ENCODE results near the gene HSD17B12. TPM values are rescaled to one million over a fixed set of nuclear protein-coding genes. Genes with fewer than 3 reads are reported as not detected.
A peak's percentile ranks its signal among the peaks of the same experiment; 100 is the strongest.

HSD17B12 gene
- total and polyA plus RNA-seq, 9 donors = 27.2 to 46.7 (median 31.6) TPM

GRCh38 chr11:43812471-43812870 is 131.9 kb downstream of the HSD17B12 start:
- Histone ChIP-seq H3K9me3 (replicated peaks; ENCODE audit: control insufficient read depth, low read depth, low read length) (no peaks in the 10 kb centered on the region), H3K36me3 (ENCODE audit: control insufficient read depth, insufficient read depth, low read length) (no peaks in the 10 kb centered on the region), H3K4me3 (ENCODE audit: low read length) (no peak overlapping the region), H3K27ac (ENCODE audit: low read length) (no peak overlapping the region), H3K27me3 (ENCODE audit: control insufficient read depth, insufficient read depth, low read length) (no peaks in the 10 kb centered on the region), H3K4me1 (ENCODE audit: control insufficient read depth, insufficient read depth, low read length) (no peaks in the 10 kb centered on the region)
- no peak for DNase-seq

- no peak for DNase-seq
- H3K9me3 ChIP-seq (replicated peaks; ENCODE audit: control insufficient read depth, low read depth, low read length) = no peaks in the 10 kb centered on the region
- H3K36me3 ChIP-seq (ENCODE audit: control insufficient read depth, insufficient read depth, low read length) = peaks cover 2% of the 10 kb centered on the region
- no peak overlapping the region for H3K4me3 ChIP-seq (ENCODE audit: low read length)
- no CpG with 5 or more reads among the region's 1 CpG for WGBS (ENCODE audit: insufficient coverage)
- H3K27me3 ChIP-seq (ENCODE audit: control insufficient read depth, insufficient read depth, low read length) = no peaks in the 10 kb centered on the region
- no peaks in the 10 kb centered on the region for H3K4me1 ChIP-seq (ENCODE audit: control insufficient read depth, insufficient read depth, low read length)
- H3K27ac ChIP-seq (ENCODE audit: low read length) = no peak overlapping the region
These were observed 137.7 kb downstream of the HSD17B12 start for GRCh38 chr11:43818220-43818619.

- Histone ChIP-seq H3K27ac (ENCODE audit: low read length) (no peak overlapping the region), H3K27me3 (ENCODE audit: control insufficient read depth, insufficient read depth, low read length) (no peaks in the 10 kb centered on the region), H3K4me3 (ENCODE audit: low read length) (no peak overlapping the region), H3K4me1 (ENCODE audit: control insufficient read depth, insufficient read depth, low read length) (no peaks in the 10 kb centered on the region), H3K36me3 (ENCODE audit: control insufficient read depth, insufficient read depth, low read length) (peaks cover 2% of the 10 kb centered on the region), H3K9me3 (replicated peaks; ENCODE audit: control insufficient read depth, low read depth, low read length) (no peaks in the 10 kb centered on the region)
- 90% methylated on average over 2 of the region's 2 CpGs for WGBS (ENCODE audit: insufficient coverage)
- no peak for DNase-seq
These were observed 139.4 kb downstream of the HSD17B12 start for GRCh38 chr11:43819926-43820325.

- Histone ChIP-seq H3K27ac (ENCODE audit: low read length) (no peak overlapping the region), H3K4me3 (ENCODE audit: low read length) (no peak overlapping the region), H3K36me3 (ENCODE audit: control insufficient read depth, insufficient read depth, low read length) (peaks cover 2% of the 10 kb centered on the region), H3K27me3 (ENCODE audit: control insufficient read depth, insufficient read depth, low read length) (no peaks in the 10 kb centered on the region), H3K9me3 (replicated peaks; ENCODE audit: control insufficient read depth, low read depth, low read length) (no peaks in the 10 kb centered on the region), H3K4me1 (ENCODE audit: control insufficient read depth, insufficient read depth, low read length) (no peaks in the 10 kb centered on the region)
- no peak for DNase-seq
- WGBS (ENCODE audit: insufficient coverage) = 100% methylated on average over 2 of the region's 6 CpGs
These were observed 142.8 kb downstream of the HSD17B12 start for GRCh38 chr11:43823316-43823715.

GRCh38 chr11:43823851-43824250 is 143.3 kb downstream of the HSD17B12 start:
- Histone ChIP-seq H3K9me3 (replicated peaks; ENCODE audit: control insufficient read depth, low read depth, low read length) (no peaks in the 10 kb centered on the region), H3K27me3 (ENCODE audit: control insufficient read depth, insufficient read depth, low read length) (no peaks in the 10 kb centered on the region), H3K4me1 (ENCODE audit: control insufficient read depth, insufficient read depth, low read length) (no peaks in the 10 kb centered on the region), H3K27ac (ENCODE audit: low read length) (no peak overlapping the region), H3K36me3 (ENCODE audit: control insufficient read depth, insufficient read depth, low read length) (peaks cover 2% of the 10 kb centered on the region), H3K4me3 (ENCODE audit: low read length) (no peak overlapping the region)
- 92% methylated on average over 3 of the region's 5 CpGs for WGBS (ENCODE audit: insufficient coverage)
- no peak for DNase-seq

- H3K36me3 ChIP-seq (ENCODE audit: control insufficient read depth, insufficient read depth, low read length) = peaks cover 2% of the 10 kb centered on the region
- no peak overlapping the region for H3K27ac ChIP-seq (ENCODE audit: low read length)
- no peaks in the 10 kb centered on the region for H3K27me3 ChIP-seq (ENCODE audit: control insufficient read depth, insufficient read depth, low read length)
- no peaks in the 10 kb centered on the region for H3K9me3 ChIP-seq (replicated peaks; ENCODE audit: control insufficient read depth, low read depth, low read length)
- no peak overlapping the region for H3K4me3 ChIP-seq (ENCODE audit: low read length)
- H3K4me1 ChIP-seq (ENCODE audit: control insufficient read depth, insufficient read depth, low read length) = no peaks in the 10 kb centered on the region
- WGBS (ENCODE audit: insufficient coverage) = 61% methylated on average over 2 of the region's 5 CpGs
- DNase-seq = no peak
These were observed 144.8 kb downstream of the HSD17B12 start for GRCh38 chr11:43825217-43825816.

- Histone ChIP-seq H3K36me3 (ENCODE audit: control insufficient read depth, insufficient read depth, low read length) (no peaks in the 10 kb centered on the region), H3K9me3 (replicated peaks; ENCODE audit: control insufficient read depth, low read depth, low read length) (no peaks in the 10 kb centered on the region), H3K4me1 (ENCODE audit: control insufficient read depth, insufficient read depth, low read length) (peaks cover 2% of the 10 kb centered on the region), H3K27ac (ENCODE audit: low read length) (no peak overlapping the region), H3K4me3 (ENCODE audit: low read length) (no peak overlapping the region), H3K27me3 (ENCODE audit: control insufficient read depth, insufficient read depth, low read length) (no peaks in the 10 kb centered on the region)
- peak; percentile 13 for DNase-seq
- WGBS (ENCODE audit: insufficient coverage) = no CpG with 5 or more reads among the region's 5 CpGs
These were observed 150.4 kb downstream of the HSD17B12 start for GRCh38 chr11:43830928-43831440.

- 100% methylated on average over 3 of the region's 4 CpGs for WGBS (ENCODE audit: insufficient coverage)
- peaks cover 2% of the 10 kb centered on the region for H3K4me1 ChIP-seq (ENCODE audit: control insufficient read depth, insufficient read depth, low read length)
- H3K27ac ChIP-seq (ENCODE audit: low read length) = no peak overlapping the region
- H3K4me3 ChIP-seq (ENCODE audit: low read length) = no peak overlapping the region
- DNase-seq = no peak
- H3K36me3 ChIP-seq (ENCODE audit: control insufficient read depth, insufficient read depth, low read length) = no peaks in the 10 kb centered on the region
- H3K27me3 ChIP-seq (ENCODE audit: control insufficient read depth, insufficient read depth, low read length) = no peaks in the 10 kb centered on the region
- H3K9me3 ChIP-seq (replicated peaks; ENCODE audit: control insufficient read depth, low read depth, low read length) = no peaks in the 10 kb centered on the region
These were observed 152.0 kb downstream of the HSD17B12 start for GRCh38 chr11:43832536-43832935.

- H3K27ac ChIP-seq (ENCODE audit: low read length) = no peak overlapping the region
- H3K4me3 ChIP-seq (ENCODE audit: low read length) = no peak overlapping the region
- peak; percentile 63 for DNase-seq
- H3K27me3 ChIP-seq (ENCODE audit: control insufficient read depth, insufficient read depth, low read length) = no peaks in the 10 kb centered on the region
- H3K4me1 ChIP-seq (ENCODE audit: control insufficient read depth, insufficient read depth, low read length) = peaks cover 2% of the 10 kb centered on the region
- H3K36me3 ChIP-seq (ENCODE audit: control insufficient read depth, insufficient read depth, low read length) = no peaks in the 10 kb centered on the region
- H3K9me3 ChIP-seq (replicated peaks; ENCODE audit: control insufficient read depth, low read depth, low read length) = no peaks in the 10 kb centered on the region
- WGBS (ENCODE audit: insufficient coverage) = no CpG with 5 or more reads among the region's 1 CpG
These were observed 153.1 kb downstream of the HSD17B12 start for GRCh38 chr11:43833657-43834073.

GRCh38 chr11:43834286-43834685 is 153.7 kb downstream of the HSD17B12 start:
- WGBS (ENCODE audit: insufficient coverage) = no CpG with 5 or more reads among the region's 2 CpGs
- H3K4me1 ChIP-seq (ENCODE audit: control insufficient read depth, insufficient read depth, low read length) = peaks cover 2% of the 10 kb centered on the region
- no peaks in the 10 kb centered on the region for H3K27me3 ChIP-seq (ENCODE audit: control insufficient read depth, insufficient read depth, low read length)
- no peak overlapping the region for H3K4me3 ChIP-seq (ENCODE audit: low read length)
- DNase-seq = no peak
- H3K27ac ChIP-seq (ENCODE audit: low read length) = no peak overlapping the region
- no peaks in the 10 kb centered on the region for H3K36me3 ChIP-seq (ENCODE audit: control insufficient read depth, insufficient read depth, low read length)
- H3K9me3 ChIP-seq (replicated peaks; ENCODE audit: control insufficient read depth, low read depth, low read length) = no peaks in the 10 kb centered on the region

GRCh38 chr11:43835104-43835503 is 154.6 kb downstream of the HSD17B12 start:
- Histone ChIP-seq H3K27me3 (ENCODE audit: control insufficient read depth, insufficient read depth, low read length) (no peaks in the 10 kb centered on the region), H3K4me1 (ENCODE audit: control insufficient read depth, insufficient read depth, low read length) (peaks cover 2% of the 10 kb centered on the region), H3K27ac (ENCODE audit: low read length) (no peak overlapping the region), H3K36me3 (ENCODE audit: control insufficient read depth, insufficient read depth, low read length) (no peaks in the 10 kb centered on the region), H3K4me3 (ENCODE audit: low read length) (no peak overlapping the region), H3K9me3 (replicated peaks; ENCODE audit: control insufficient read depth, low read depth, low read length) (no peaks in the 10 kb centered on the region)
- DNase-seq = peak; percentile 25
- WGBS (ENCODE audit: insufficient coverage) = 91% methylated on average over 2 of the region's 7 CpGs
